PC-3 (cell line): ENCODE measurements around the gene RPS27L. TPM values are rescaled to one million over a fixed set of nuclear protein-coding genes. Genes with fewer than 3 reads are reported as not detected.

Source experiments
- total RNA-seq: library from RNA; depleted of rRNA; stranded (reverse); fragments of >200 nt; gene quantifications from 2 replicates; pipeline ENCODE4 v1.2.3, GENCODE V29; 2014; rRNA removed

The RPS27L gene
- total RNA-seq, 1 experiment from 2014 or later: 48.5 TPM

Other genes starting within 250 kb of the RPS27L start
- 127 and 156 TPM in 2 replicates for gene TPM1, start 114.7 kb downstream of the RPS27L start, total RNA-seq
- 9.2 and 11.2 TPM in 2 replicates for gene LACTB, start 35.6 kb downstream of the RPS27L start, total RNA-seq
- 6.2 and 8.5 TPM in 2 replicates for gene RAB8B, start 32.1 kb upstream of the RPS27L start, total RNA-seq
- gene APH1B, start 120.1 kb upstream of the RPS27L start, total RNA-seq: 2.6 and 2.8 TPM in 2 replicates
- 19.8 and 25.3 TPM in 2 replicates for gene CA12, start 224.4 kb upstream of the RPS27L start, total RNA-seq